ENCODE data around the gene CRIP1.

The CRIP1 gene

DNA sequence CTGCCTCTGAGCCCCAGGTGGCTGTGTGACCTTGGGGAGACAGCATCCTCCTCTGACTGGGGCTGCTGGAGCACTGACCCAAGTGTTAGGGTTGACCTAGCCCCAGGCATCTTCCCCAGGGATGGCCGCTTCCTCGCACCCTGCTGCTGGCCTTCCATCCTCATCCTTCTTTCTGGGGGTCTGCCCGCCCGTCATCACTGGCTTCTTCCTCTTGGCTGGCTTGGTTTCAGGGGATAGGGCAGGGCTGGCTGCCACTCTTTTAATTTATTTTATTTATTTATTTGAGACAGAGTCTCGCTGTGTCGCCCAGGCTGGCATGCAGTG, 7.9 kb downstream of the CRIP1 start:
- no peak for DNase-seq

DNA sequence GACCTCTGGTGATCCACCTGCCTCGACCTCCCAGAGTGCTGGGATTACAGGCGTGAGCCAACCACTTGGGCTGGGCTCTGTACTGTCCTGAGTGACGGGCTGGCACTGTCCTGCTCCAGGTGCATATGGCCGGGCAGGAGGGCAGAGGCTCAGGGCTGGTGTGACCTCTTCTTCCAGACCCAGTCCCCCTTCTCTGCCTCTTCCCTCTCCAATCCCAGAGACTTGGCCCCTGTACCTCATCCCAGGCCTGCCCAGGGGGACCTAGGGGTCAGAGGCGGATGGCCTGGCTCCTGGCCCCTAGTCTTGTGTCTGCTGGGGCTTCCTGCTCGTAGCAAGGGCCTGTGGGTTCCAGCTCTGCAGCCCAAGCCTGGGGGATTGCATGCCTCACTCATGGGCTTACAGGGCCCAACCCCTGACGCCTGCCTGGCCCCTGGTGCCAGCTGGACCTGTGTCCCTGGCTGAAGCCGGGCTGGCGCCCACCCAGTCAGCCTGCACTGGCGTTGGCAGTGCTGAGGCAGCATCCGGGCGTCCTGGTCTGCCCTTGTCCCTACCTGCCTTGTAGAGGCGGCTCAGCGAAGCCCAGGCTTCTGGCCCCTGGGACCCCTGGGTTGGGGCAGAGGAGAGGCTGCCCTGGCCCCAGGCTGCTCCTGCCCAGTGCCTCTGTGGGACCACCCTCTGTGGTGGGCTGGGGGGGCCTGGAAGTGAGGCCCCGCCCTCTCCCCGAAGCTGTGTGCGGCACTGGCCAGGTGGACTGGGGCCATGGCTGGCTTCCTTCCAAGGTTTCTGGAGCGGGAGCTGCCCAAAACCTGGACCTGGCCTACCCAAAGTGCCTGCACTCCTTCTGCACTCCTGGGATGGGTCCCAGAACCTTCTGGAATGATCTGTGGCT, 8.7 kb downstream of the CRIP1 start:
- peak in 1 of 5 experiments; percentile 1 for DNase-seq

DNA sequence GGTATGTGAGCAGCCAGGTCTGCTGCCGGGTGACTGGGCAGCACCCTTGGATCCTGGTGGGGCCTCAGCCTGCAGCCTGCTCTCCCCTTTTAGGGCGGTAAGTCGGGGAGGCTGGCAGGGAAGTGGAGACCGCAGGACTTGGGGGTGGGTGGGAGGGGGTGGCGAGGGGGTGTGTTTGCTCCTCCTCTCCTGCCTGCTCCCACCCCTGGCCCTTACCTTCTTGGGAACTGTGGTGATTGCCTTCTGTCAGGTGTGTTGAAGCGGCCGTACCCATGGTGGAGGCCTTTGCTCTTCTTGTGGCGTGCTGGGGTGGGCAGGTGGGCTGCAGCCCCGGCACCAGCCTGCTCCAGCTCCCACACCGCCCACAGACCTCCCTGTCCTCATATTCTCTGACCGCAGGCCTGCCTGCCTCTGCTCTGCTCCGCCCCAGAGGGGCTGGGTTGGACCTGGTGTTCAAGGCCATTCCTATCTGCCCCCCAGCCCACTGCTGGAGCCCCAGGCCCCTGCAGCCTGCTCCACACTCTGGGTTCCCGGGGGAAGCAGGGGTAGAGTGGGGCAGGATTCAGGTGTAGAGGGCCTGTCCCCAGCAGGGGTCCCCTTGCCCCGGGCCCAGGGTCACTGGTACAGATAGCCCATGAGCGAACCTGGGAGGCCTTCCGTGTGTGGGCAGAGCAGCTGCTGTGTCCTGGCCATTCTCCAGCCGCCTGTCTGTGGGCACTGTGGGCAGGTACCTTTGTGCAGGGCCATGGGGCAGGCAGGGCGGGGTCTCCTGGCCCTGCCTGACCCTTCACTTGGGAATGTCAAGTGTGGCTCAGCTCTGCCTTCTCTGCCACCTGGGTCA, 9.5 kb downstream of the CRIP1 start:
- DNase-seq, result no peak

DNA sequence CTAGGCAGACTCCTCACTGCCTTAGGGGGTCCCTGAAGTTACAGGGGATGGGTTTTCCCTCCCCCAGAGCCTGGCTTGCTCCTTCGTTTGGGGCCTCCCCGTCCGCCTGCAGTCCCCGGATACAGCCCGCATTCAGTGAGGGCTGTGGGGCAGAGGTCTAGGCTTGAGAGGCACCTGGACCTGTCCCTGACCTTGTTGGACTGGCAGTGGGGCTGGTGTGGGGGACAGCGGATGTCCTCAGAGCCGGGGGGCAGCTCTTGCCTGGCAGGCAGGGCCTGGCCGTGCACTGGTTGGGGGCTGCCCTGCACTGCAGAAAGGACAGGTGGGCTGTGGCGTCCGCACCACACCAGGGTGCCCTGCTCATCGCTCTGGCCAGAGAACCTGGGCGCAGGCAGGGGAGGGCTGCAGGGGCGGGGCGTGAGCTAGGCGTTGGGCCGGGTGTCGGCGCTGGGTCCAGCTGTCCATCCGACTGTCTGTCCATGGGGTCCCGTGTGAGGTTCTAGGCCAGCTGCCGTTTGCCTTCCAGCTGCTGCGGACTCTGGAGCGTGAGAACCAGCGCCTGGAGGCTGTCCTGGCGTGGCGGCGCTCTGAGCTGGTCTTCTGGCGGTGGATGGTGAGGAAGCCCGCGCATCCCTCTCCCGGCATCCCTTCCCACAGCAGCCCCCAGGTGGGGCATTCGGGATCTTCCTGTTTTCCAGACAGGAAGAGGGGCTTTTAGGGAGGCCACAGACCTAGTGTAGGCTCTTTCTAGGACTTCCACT, 10.3 kb downstream of the CRIP1 start:
- DNase-seq, result peak in 1 of 5 experiments; percentile 1

DNA sequence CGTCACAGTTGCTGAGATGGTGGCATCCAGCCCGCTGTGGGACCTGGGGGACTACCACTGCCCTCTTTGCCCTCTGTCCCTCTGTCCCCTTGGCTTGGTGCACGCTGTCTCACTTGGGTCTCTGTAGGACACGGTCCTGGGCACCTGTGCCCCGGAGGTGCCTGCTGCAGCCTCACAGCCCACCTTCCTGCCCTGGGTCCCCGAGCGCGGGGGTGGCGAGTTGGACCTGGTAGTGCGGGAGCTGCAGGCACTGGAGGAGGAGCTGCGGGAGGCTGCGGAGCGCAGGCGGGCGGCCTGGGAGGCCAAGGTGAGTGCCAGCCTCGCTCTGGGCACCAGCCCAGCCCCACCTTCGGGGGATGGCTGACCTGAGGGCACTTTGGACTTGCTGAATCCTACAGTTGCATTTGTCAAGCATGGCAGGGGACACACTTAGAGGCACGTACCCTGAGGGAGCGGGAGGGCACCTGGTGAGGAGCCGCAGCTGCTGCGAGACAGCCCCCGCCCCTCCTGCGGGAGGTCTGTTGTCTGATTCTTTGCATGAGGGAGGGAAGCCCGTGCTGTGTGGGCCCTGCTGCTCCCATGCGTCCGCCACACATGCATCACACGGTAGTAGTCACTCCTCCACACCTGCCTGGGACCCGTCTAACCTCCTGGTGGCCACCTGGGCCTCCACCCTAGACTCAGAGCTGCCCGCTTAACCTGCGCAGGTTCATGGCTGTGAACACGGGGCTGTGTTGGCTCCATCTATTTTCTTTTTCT, 11.2 kb downstream of the CRIP1 start:
- DNase-seq, result no peak

DNA sequence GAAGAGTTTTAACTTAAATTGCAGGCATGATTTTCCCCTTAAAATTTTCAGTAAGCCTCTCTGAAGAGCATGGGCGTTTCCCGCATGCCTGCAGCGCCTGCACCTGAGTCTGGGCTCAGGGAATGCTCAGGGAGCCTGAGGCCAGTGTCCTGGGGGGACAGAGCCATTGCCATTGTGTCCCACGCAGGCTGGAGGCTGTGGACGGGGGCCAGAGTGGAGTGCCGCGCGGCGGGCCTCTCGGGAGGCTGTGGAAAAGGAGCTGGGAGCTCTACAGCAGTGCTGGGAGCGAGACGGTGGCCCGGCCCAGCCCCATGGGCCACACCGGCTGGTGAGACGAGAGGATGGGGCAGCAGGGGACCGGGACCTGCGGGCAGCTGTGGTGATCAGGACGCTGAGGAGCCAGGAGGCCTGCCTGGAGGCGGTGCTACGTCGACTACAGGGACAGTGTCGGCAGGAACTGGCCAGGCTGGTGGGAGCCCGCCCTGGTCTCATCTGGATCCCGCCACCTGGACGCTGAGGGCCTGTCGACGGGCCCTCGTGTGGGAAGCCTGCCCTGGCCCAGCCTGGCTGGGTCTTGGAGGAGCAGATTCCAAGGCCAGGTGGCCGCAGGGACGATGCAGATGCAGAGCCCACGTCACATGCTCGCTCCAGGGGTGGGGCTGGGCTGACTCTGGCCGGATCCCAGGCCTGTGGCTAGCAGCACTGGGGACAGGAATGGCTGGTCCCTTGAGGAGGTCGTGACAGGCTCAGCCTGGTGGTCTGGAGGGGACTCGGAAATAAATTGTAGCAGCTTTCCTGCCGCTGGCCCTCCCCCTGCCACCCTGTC, 12.0 kb downstream of the CRIP1 start:
- peak in 2 of 5 experiments; percentile 1 to 7 for DNase-seq

DNA sequence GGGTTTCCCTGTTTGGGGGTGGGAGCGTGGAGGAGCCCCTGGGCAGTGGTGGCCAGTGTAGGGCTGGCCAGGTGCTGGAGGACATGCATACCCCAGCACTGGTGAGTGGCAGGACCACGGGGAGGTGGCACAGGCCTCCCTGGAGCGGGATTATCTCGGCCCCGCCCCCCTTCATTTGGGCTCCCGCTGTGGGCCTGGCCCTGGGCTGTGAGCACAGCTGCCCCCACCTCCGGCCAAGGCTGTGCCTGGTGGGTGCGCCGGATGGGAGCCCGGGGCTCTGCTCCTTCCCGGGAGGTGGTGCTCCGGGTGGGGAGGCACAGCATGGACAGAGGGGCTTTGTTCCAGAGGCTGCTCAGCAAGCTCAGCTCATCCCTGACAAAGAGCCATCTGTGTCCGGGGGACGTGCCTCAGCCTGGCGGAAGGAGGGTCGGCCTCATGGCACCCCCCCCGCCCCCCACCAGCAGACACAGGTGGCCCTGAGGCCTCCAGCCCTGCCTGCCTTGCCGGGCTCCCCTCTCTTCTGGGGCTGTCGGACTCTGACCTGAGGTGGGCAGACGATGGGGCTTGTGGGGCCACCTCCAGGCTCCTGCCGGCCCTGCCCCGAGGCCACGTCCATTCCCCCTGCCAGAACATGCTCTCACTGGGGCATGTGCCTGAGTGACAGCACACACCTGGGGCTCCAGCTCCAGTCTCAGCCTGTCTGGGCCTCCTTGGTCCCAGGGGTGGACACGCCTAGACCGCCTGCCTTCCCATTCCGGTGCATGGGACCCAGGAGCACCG, 12.8 kb downstream of the CRIP1 start:
- peak in 2 of 5 experiments; percentile 2 to 9 for DNase-seq

DNA sequence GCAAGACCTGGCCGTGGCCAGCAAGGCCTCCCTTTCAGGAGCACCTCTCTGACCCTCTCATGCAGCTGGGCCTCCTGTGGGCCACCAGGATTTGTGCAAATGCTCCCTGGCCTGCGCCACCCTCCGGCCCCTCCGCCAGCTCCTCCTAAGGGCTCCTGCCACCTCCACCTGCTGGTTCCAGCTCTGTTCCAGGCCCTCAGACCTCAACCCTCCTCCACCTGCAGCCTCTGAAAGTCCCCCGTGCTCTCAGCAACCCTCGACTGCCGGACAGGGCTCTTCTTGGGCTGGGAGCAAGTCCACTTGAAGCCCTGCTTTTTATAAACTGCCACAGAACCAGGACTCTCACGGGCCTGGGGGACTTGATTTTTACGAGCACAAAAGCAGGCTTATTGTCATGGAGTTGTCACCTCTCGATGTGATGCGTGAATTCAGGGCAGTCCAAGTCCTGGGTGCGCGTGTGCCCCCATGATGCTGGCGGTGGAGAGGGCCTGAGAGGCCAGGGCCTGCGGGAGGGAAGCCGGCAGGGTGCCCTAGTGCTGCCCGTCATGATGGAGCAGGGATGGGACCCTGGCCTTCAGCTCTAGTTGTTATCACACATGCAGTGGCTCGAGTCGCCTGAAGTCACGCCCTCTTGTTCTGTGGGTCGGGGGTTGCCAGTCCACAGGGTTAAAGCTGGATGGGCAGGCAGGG, 13.5 kb downstream of the CRIP1 start:
- peak in 1 of 5 experiments; percentile 4 for DNase-seq

DNA sequence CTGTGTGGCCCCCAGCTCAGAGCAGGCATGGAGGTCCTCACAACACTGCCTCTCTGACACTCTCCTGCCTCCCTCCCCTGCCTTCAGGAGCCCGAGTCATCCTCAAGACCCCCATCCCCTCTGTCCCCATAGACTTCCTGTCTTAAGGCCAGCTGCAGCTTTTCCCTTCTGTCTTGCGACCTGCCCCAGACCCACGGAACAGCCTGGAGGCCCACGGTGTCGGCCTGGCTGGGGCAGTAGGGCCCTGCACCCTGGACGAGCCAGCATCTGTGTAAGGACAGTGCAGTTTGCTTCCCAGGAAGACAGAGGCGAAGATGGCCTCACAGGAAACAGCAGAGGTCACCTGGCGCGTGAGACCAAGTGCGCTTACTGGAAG, 14.0 kb downstream of the CRIP1 start:
- DNase-seq, result no peak

DNA sequence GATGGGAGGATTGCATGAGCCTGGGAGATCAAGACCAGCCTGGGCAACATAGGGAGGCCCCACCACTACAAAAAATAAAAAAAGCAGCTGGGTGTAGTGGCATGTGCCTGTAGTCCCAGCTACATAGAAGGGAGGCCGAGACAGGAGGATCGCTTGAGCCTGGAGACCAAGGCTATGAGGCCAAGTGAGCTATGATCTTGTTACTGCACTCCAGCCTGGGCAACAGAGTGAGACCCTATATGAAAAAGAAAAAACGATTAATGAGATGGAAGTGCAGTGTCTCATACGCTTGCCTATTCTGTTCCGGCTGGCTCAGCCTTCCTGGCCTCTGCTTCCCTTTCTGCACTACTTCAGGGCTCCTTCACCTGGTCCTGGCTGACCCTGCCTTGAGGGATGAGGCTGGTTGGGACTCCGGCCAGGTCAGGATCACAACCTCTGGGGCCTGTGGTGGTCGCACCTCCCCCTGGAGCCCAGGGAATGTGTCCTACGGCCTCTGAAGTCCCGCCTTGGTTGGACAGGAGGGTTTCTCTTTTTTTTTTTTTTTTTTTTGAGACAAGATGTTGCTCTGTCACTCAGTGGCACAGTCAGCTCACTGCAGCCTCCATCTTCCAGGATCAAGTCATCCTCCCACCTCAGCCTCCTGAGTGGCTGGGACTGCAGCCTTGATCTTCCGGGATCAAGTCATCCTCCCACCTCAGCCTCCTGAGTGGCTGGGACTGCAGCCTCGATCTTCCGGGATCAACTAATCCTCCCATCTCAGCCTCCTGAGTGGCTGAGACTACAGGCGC, 15.0 kb downstream of the CRIP1 start:
- no peak for DNase-seq

DNA sequence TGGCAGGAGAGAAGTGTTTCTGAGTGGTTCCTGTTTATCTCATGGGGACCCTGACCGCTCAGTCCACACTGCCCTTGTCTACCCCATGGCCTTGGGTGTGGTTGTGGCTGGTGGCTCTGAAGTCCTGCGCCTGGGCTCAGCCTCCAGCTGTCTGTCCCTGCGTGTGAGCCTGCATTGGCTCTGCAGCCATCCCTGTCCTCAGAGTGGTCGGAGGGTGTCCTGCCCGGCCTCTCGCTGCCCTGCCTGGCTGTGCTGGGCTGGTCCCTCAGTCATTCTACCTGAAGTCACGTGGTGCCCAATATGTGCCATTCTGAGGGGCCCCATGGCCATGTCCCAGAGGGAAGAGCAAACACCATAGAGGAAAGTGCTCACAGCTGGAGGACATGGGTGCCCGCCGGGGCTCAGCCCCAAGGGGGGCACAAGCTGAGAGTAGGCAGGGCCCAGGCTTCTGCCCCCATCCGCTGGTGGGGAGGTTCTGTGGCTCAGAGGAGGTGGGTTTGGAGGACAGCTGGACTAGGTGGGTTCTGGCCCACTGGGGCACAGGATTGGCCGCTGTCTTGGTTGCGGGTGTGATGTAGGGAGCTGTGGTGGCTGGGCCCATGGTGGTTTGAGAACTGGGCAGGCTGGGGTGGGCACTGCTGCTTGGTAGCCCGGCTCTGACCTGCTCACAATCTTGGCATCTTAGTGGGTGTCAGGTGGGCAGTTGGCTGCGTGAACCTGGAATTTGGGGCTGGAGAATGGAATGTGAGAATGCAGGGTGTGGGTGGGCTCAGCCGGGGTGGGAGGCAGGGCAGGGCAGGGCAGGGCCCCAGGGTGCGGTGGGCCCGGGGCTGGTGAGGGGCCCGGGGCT, 16.0 kb downstream of the CRIP1 start:
- DNase-seq, result no peak

DNA sequence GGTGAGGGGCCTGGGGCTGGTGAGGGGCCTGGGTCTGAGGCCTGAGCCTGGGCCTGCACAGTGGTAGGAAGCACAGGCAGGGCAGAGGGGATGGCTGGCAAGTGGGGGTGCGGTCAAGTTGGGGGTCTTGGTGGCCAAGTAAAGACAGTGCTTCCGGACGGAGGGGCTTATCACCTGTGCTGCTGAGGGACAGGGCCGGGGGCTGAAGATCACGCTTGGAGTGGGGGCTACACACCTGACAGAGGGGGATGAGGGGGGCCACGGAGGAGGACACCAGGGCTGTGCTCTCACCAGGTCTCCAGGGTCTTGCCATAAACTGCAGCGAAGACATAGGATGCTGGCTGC, 16.6 kb downstream of the CRIP1 start:
- DNase-seq, result no peak

DNA sequence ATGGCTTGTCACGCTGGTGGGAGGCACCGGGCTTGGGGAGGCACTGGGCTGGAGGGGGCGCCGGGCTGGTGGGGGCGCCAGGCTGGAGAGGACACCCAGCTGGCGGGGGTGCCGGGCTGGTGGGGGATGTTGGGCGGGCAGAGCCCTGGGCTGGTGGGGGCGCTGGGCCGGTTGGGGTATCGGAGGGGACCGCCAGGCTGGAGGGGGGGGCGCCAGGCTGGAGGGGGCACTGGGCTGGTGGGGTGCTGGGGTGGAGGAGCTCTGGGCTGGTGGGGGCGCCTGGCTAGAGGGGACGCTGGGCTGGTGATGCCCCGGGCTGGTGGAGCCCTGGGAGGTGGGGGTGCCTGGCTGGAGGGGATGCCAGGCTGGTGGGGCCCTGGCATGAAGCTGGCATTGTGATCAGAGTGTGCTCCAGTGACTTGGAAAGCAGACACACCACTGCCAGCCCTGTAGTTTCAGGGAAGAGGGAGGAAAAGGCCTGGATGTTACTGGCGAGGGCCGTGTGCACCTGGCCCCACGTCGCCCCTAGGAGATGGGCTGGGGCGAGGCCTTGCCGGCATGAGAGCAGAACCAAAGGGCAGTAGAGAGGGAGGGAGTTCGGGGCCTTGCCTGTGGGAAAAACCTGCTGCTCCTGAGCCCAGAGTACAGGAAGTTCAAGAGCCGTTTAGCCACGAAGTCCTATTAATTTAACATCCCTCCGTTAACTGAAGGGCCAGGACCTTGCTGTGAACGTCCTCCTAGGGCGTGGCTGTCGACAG, 17.4 kb downstream of the CRIP1 start:
- DNase-seq, result no peak

DNA sequence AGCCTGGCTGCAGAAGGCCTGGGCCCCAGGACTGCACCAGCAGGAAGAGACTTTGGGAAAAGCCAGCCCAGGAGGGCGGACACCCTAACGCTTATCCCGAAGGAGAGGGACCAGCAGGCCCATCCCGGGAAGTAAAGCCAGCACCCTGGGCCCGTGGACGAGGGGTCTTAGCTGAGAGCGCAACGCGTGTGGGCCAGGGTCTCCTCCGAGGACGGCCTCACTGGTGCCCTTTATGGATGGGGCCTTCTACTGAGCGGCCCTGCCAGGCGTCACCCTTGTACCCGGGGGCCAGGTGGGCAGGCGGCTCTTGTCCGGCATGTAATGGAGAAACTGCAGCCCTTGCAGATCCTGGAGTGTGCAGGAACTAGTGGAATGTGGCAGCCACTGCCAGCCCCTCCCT, 18.4 kb downstream of the CRIP1 start:
- no peak for DNase-seq

DNA sequence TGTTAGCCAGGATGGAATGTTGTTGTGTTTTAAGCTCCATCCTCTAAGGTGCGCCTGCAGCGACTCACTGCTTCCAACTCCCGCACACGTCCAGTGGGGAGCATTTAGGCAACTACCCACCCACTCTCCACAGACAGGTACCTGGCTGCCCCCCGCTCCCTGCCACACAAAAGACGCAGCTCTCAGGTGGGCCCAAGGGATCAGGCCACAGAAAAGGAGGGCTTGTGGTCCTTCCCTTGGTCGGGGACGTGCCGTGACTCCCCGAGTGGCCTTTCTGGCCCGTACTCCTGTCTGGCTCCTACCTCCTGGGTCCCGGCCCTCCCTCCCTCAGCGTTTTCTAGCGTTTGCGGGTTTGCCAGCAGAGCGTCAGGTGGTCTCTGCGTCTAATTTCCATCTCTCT, 20.6 kb downstream of the CRIP1 start:
- no peak for DNase-seq

DNA sequence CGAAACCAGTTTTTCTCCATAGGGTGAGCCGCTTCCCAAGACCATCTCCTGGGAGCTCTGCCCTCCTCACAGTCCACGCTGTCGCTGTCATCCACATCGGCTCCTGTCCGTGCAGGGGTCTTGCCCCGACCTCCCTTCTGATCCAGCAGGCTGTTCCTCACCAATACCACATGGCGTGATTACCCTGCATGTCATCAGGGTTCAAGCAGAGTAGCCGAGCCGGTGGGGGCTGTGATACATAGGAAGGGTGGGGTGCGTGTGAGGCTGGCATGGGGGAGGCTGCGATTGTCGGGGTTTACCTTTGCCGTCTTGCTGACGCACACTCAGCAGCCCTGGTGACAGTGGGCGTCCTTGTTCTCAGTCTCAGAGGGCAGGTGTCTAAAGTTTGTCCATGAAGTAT, 21.4 kb downstream of the CRIP1 start:
- no peak for DNase-seq

DNA sequence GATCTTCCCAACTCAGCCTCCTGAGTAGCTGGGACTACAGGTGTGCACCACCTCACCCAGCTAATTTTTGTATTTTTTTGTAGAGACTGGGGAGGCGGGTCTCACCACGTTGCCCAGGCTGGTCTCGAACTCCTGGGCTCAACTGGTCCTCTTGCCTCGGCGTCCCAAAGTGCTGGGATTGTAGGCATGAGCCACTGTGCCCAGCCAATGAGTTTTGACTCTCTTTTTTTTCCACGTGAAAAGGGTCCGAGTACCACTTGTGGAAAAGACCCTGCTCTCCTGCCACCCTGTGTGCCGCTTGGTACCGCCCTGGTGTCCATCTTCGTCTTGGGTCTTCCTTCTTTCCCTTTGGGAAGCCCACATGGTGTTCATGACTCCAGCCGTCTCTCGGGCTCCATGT, 21.9 kb downstream of the CRIP1 start:
- DNase-seq, result no peak

DNA sequence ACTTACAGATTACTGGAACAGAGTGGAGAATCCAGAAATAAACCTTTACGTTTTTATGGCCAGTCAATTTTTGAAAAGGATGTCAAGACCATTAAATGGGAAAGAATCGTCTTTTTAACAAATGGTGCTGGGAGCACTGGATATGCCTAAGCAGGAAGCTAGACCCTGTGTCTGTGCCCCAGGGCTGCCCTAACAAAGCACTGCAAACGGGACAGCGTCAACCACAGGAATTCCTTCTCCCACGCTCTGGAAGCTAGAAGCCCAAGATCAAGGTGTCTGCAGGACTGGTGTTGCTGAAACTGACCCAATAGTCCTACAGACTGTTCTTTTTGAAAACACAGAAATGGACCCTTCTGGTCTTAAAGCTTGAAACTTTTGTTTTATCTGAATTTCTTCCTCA, 30.4 kb downstream of the CRIP1 start:
- DNase-seq, result no peak

All from T-helper 2 cell (primary cell).